Liver (tissue), 9 donors: Measurements from ENCODE around the gene COX18. TPM values are rescaled to one million over a fixed set of nuclear protein-coding genes. Genes with fewer than 3 reads are reported as not detected.
A peak's percentile ranks its signal among the peaks of the same experiment; 100 is the strongest.

Experiments used
- DNase-seq: peaks from one replicate; pipeline ENCODE4 v3.0.0-alpha.2; 2017; ENCODE audit warnings: low spot score
- H3K27ac ChIP-seq, 2 donors: one replicate each; pipeline ENCODE4 v1.7.0; 2013; ENCODE audit warnings: inconsistent platforms in 2 of 2, low read length in 2 of 2, control low read depth in 1 of 2, low read depth in 1 of 2, mild to moderate bottlenecking in 1 of 2
- H3K27me3 ChIP-seq, 4 donors: one replicate each; pipeline versions ENCODE4 v1.6.1 to v1.7.0; 2013; ENCODE audit warnings: low read length in 3 of 4, inconsistent platforms in 1 of 4, mild to moderate bottlenecking in 1 of 4, moderate library complexity in 1 of 4; ENCODE audit not compliant: control insufficient read depth in 4 of 4, insufficient read depth in 4 of 4
- H3K36me3 ChIP-seq, 4 donors: one replicate each; pipeline versions ENCODE4 v1.6.1 to v1.7.0; 2013; ENCODE audit warnings: low read length in 3 of 4, mild to moderate bottlenecking in 3 of 4, low read depth in 1 of 4, moderate library complexity in 1 of 4; ENCODE audit not compliant: control insufficient read depth in 4 of 4, insufficient read depth in 3 of 4
- H3K4me1 ChIP-seq, 4 donors: one replicate each; pipeline versions ENCODE4 v1.6.1 to v1.7.0; 2013; ENCODE audit warnings: low read length in 3 of 4, mild to moderate bottlenecking in 3 of 4, moderate library complexity in 1 of 4; ENCODE audit not compliant: control insufficient read depth in 4 of 4, insufficient read depth in 4 of 4
- H3K4me3 ChIP-seq, 3 donors: one replicate each; pipeline versions ENCODE4 v1.6.1 to v1.7.0; 2013; ENCODE audit warnings: low read length in 3 of 3, control low read depth in 1 of 3, low read depth in 1 of 3, mild to moderate bottlenecking in 1 of 3
- H3K9ac ChIP-seq, 2 donors: one replicate each; pipeline ENCODE4 v1.7.0; 2013; ENCODE audit warnings: low read length in 2 of 2, mild to moderate bottlenecking in 2 of 2, moderate library complexity in 2 of 2, control low read depth in 1 of 2, low read depth in 1 of 2
- H3K9me3 ChIP-seq, 4 donors: one replicate each; pipeline versions ENCODE4 v1.6.1 to v1.7.0; 2013; ENCODE audit warnings: low read length in 3 of 4; ENCODE audit not compliant: control insufficient read depth in 4 of 4
- EGR1 ChIP-seq, 2 donors: IDR thresholded peaks; 2 replicates each; pipeline ENCODE4 v1.6.1; 2016 to 2018; ENCODE audit warnings: antibody characterized with exemption in 2 of 2, low read depth in 2 of 2
- FOXA1 ChIP-seq: IDR thresholded peaks from 2 replicates; pipeline ENCODE4 v1.6.1; 2016; ENCODE audit warnings: antibody characterized with exemption
- FOXA2 ChIP-seq: IDR thresholded peaks from 2 replicates; pipeline ENCODE4 v1.6.1; 2016; ENCODE audit warnings: antibody characterized with exemption
- GABPA ChIP-seq, 2 donors: IDR thresholded peaks in 1 of 2; conservative IDR thresholded peaks in 1 of 2; 2 replicates each; pipeline ENCODE4 v1.6.1; 2016; ENCODE audit warnings: antibody characterized with exemption in 2 of 2, mild to moderate bottlenecking in 1 of 2, moderate library complexity in 1 of 2
- HNF4A ChIP-seq, 2 donors: conservative IDR thresholded peaks; 2 replicates each; pipeline ENCODE4 v1.6.1; 2016; ENCODE audit warnings: antibody characterized with exemption in 2 of 2, mild to moderate bottlenecking in 2 of 2
- HNF4G ChIP-seq: IDR thresholded peaks from 2 replicates; pipeline ENCODE4 v1.6.1; 2016; ENCODE audit warnings: antibody characterized with exemption
- JUND ChIP-seq, 2 donors: IDR thresholded peaks; 2 replicates each; pipeline ENCODE4 v1.6.1; 2016; ENCODE audit warnings: antibody characterized with exemption in 2 of 2
- NR2F2 ChIP-seq: IDR thresholded peaks from 2 replicates; pipeline ENCODE4 v1.6.1; 2016; ENCODE audit warnings: antibody characterized with exemption
- RAD21 ChIP-seq, 2 donors: IDR thresholded peaks; 2 replicates each; pipeline ENCODE4 v1.6.1; 2016; ENCODE audit warnings: antibody characterized with exemption in 2 of 2, mild to moderate bottlenecking in 2 of 2
- RXRA ChIP-seq, 2 donors: IDR thresholded peaks; 2 replicates each; pipeline ENCODE4 v1.6.1; 2017 to 2018; ENCODE audit warnings: antibody characterized with exemption in 2 of 2, mild to moderate bottlenecking in 1 of 2
- SP1 ChIP-seq: IDR thresholded peaks from 2 replicates; pipeline ENCODE4 v1.6.1; 2018; ENCODE audit warnings: antibody characterized with exemption, mild to moderate bottlenecking
- TAF1 ChIP-seq: conservative IDR thresholded peaks from 2 replicates; pipeline ENCODE4 v1.6.1; 2016; ENCODE audit warnings: antibody characterized with exemption, mild to moderate bottlenecking
- YY1 ChIP-seq: IDR thresholded peaks from 2 replicates; pipeline ENCODE4 v1.6.1; 2016; ENCODE audit warnings: antibody characterized with exemption, mild to moderate bottlenecking
- WGBS: extraction: QIAGEN DNeasy Blood & Tissue Kit; methylation state at CpG from one replicate; pipeline ENCODE4 v1.1.7; 2013; 5-methylcytosine and 5-hydroxymethylcytosine counted together
- polyA plus RNA-seq, 2 donors: library from polyadenylated mRNA; stranded (reverse) in 1 of 2; unstranded in 1 of 2; fragments of 200-250 nt in 1 of 2; fragments of >200 nt in 1 of 2; fragmentation: Nextera tagmentation in 1 of 2; extraction: Ambion mirVana in 1 of 2; gene quantifications; one replicate each; pipeline versions ENCODE4 v1.2.1 to v1.2.3, GENCODE V29; 2013 to 2015
- total RNA-seq, 2 donors: library from RNA; depleted of rRNA; stranded (reverse); fragments of >200 nt; gene quantifications; one replicate each; pipeline ENCODE4 v1.2.3, GENCODE V29; 2014
- TF ChIP-seq, protein P1 (sequence below): IDR thresholded peaks from 2 replicates; pipeline ENCODE4 v1.6.1; 2016; ENCODE audit warnings: antibody characterized with exemption
- TF ChIP-seq, protein P2 (sequence below): IDR thresholded peaks from 2 replicates; pipeline ENCODE4 v1.6.1; 2016; ENCODE audit warnings: antibody characterized with exemption
- TF ChIP-seq, protein P3 (sequence below): fragments of 150-350 bp; IDR thresholded peaks from 2 replicates; pipeline ENCODE4 v1.5.1; 2017; ENCODE audit warnings: improper control_type of control experiment, low read depth, low read length; ENCODE audit not compliant: missing input control
- TF ChIP-seq, protein P4 (sequence below): IDR thresholded peaks from 2 replicates; pipeline ENCODE4 v1.6.1; 2016; ENCODE audit warnings: antibody characterized with exemption
- TF ChIP-seq, protein P5 (sequence below): IDR thresholded peaks from 2 replicates; pipeline ENCODE4 v1.6.1; 2016; ENCODE audit warnings: antibody characterized with exemption, mild to moderate bottlenecking
- donor health status: healthy.
- donor health status: healthy.
- donor health status: healthy.
- donor health status: healthy.
- donor health status: healthy.

The COX18 gene, protein sequence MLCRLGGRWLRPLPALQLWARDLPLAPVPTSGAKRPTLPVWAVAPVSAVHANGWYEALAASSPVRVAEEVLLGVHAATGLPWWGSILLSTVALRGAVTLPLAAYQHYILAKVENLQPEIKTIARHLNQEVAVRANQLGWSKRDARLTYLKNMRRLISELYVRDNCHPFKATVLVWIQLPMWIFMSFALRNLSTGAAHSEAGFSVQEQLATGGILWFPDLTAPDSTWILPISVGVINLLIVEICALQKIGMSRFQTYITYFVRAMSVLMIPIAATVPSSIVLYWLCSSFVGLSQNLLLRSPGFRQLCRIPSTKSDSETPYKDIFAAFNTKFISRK
- total RNA-seq, result 10 to 100 TPM; 23.2 to 27.3 TPM
- polyA plus RNA-seq, result 10 to 100 TPM in 1 of 2 donors, 1 to 10 TPM in 1; 6.2 to 13.6 TPM

DNA sequence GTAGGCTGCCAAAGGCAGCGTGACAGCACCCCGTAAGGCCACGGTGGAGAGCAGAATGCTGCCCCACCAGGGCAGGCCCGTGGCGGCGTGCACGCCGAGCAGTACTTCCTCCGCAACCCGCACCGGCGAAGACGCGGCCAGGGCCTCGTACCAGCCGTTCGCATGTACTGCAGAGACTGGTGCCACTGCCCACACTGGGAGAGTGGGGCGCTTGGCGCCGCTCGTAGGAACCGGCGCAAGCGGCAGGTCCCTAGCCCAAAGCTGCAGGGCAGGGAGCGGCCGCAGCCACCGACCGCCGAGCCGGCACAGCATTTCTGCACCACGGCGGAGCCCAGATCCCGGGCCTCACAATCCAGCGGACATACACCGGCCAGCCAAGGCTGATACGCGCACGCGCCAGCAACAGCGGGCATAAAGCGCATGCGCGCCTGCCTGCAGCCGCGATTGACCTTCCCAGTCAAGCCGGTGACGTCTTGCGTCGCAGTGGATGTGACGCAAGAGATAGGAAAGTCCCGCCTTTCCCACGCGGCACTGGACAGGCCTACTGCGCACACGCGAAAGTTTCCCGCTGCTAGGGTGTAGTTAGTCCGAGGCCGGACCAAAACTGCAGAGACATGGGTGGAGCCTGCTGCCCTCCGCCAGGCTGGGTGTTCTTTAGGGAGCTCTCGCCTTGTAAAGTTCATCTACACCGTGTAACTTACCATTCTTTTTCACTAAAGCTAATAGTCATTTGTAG, at the start of gene COX18:
Gene COX18, minus strand, starts transcription at position 379 of the 736 bp plus-strand sequence. Its CDS starts 67 bp downstream, at position 312.
- Histone ChIP-seq H3K9ac (peak within 1 kb of the TSS; percentile 88 to 94), H3K27ac (peak within 1 kb of the TSS; percentile 95 to 99), H3K9me3 (no peaks in the 10 kb centered on the region), H3K4me3 (peak within 1 kb of the TSS; percentile 61 to 89 (median 84)), H3K4me1 (peaks cover 0 to 14% (median under 1%) of the 10 kb centered on the region in 4 donors), H3K36me3 (peaks cover 0 to 20% (median under 1%) of the 10 kb centered on the region in 4 donors), H3K27me3 (no peaks in the 10 kb centered on the region)
- no peak for TF ChIP-seq FOXA1
- TF ChIP-seq SP1, result peak; percentile 54
- no peak for TF ChIP-seq NR2F2
- TF ChIP-seq RAD21 (IDR thresholded peaks at IDR 0.05), result no peak
- TF ChIP-seq EGR1 (IDR thresholded peaks at IDR 0.05; ENCODE audit: low read depth in 2 of 2), result peak in 1 of 2 donors; percentile 61
- peak; percentile 81 to 86 for TF ChIP-seq JUND (IDR thresholded peaks at IDR 0.05)
- no peak for TF ChIP-seq HNF4G
- TF ChIP-seq, protein P1, sequence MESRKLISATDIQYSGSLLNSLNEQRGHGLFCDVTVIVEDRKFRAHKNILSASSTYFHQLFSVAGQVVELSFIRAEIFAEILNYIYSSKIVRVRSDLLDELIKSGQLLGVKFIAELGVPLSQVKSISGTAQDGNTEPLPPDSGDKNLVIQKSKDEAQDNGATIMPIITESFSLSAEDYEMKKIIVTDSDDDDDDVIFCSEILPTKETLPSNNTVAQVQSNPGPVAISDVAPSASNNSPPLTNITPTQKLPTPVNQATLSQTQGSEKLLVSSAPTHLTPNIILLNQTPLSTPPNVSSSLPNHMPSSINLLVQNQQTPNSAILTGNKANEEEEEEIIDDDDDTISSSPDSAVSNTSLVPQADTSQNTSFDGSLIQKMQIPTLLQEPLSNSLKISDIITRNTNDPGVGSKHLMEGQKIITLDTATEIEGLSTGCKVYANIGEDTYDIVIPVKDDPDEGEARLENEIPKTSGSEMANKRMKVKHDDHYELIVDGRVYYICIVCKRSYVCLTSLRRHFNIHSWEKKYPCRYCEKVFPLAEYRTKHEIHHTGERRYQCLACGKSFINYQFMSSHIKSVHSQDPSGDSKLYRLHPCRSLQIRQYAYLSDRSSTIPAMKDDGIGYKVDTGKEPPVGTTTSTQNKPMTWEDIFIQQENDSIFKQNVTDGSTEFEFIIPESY, result peak; percentile 93
- TF ChIP-seq, protein P2, sequence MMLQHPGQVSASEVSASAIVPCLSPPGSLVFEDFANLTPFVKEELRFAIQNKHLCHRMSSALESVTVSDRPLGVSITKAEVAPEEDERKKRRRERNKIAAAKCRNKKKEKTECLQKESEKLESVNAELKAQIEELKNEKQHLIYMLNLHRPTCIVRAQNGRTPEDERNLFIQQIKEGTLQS, result peak; percentile 78
- peak; percentile 87 to 88 for TF ChIP-seq RXRA (IDR thresholded peaks at IDR 0.05)
- TF ChIP-seq, protein P3, sequence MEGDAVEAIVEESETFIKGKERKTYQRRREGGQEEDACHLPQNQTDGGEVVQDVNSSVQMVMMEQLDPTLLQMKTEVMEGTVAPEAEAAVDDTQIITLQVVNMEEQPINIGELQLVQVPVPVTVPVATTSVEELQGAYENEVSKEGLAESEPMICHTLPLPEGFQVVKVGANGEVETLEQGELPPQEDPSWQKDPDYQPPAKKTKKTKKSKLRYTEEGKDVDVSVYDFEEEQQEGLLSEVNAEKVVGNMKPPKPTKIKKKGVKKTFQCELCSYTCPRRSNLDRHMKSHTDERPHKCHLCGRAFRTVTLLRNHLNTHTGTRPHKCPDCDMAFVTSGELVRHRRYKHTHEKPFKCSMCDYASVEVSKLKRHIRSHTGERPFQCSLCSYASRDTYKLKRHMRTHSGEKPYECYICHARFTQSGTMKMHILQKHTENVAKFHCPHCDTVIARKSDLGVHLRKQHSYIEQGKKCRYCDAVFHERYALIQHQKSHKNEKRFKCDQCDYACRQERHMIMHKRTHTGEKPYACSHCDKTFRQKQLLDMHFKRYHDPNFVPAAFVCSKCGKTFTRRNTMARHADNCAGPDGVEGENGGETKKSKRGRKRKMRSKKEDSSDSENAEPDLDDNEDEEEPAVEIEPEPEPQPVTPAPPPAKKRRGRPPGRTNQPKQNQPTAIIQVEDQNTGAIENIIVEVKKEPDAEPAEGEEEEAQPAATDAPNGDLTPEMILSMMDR, result no peak
- TF ChIP-seq, protein P4, sequence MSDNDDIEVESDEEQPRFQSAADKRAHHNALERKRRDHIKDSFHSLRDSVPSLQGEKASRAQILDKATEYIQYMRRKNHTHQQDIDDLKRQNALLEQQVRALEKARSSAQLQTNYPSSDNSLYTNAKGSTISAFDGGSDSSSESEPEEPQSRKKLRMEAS, result peak; percentile 96
- peak in 1 of 2 donors; percentile 53 for TF ChIP-seq HNF4A (conservative IDR thresholded peaks at IDR 0.05)
- TF ChIP-seq, protein P5, sequence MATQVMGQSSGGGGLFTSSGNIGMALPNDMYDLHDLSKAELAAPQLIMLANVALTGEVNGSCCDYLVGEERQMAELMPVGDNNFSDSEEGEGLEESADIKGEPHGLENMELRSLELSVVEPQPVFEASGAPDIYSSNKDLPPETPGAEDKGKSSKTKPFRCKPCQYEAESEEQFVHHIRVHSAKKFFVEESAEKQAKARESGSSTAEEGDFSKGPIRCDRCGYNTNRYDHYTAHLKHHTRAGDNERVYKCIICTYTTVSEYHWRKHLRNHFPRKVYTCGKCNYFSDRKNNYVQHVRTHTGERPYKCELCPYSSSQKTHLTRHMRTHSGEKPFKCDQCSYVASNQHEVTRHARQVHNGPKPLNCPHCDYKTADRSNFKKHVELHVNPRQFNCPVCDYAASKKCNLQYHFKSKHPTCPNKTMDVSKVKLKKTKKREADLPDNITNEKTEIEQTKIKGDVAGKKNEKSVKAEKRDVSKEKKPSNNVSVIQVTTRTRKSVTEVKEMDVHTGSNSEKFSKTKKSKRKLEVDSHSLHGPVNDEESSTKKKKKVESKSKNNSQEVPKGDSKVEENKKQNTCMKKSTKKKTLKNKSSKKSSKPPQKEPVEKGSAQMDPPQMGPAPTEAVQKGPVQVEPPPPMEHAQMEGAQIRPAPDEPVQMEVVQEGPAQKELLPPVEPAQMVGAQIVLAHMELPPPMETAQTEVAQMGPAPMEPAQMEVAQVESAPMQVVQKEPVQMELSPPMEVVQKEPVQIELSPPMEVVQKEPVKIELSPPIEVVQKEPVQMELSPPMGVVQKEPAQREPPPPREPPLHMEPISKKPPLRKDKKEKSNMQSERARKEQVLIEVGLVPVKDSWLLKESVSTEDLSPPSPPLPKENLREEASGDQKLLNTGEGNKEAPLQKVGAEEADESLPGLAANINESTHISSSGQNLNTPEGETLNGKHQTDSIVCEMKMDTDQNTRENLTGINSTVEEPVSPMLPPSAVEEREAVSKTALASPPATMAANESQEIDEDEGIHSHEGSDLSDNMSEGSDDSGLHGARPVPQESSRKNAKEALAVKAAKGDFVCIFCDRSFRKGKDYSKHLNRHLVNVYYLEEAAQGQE, result peak; percentile 66
- TF ChIP-seq YY1, result peak; percentile 96
- TF ChIP-seq GABPA (IDR thresholded peaks at IDR 0.05 in 1 of 2, conservative IDR thresholded peaks at IDR 0.05 in 1 of 2), result peak in 1 of 2 donors; percentile 89
- peak; percentile 76 for TF ChIP-seq TAF1
- TF ChIP-seq FOXA2, result peak; percentile 59
- DNase-seq, result peak; percentile 97
- WGBS, result under 1% methylated on average over 62 of the region's 62 CpGs
